GM12874 (cell line): ENCODE results near the gene RAPGEF3.

Experiments used
- TF ChIP-seq, protein P1 (sequence below): IDR thresholded peaks from 2 replicates; pipeline ENCODE4 v1.5.1; 2011; ENCODE audit warnings: low read depth, mild to moderate bottlenecking, control low read depth, low read length, moderate library complexity; ENCODE audit not compliant: insufficient read depth

Gene RAPGEF3

DNA sequence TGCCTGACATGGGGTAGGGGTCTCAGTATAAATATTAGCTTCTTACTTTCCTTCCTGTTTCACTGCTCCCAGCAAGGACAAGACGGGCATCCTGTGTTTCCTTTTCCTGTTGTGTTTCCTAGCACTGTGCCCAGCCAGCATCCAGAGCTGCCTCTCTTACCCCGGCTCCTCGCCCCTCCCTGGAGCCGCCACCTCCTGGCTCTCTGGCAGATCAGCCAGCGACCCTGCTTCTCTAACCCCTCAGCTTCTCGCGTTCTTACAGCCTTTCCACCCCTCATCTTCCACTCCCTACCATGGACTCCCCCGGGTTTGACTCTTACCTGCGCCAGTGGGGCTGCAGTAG, 43.2 kb upstream of the RAPGEF3 start:
- TF ChIP-seq, protein P1, sequence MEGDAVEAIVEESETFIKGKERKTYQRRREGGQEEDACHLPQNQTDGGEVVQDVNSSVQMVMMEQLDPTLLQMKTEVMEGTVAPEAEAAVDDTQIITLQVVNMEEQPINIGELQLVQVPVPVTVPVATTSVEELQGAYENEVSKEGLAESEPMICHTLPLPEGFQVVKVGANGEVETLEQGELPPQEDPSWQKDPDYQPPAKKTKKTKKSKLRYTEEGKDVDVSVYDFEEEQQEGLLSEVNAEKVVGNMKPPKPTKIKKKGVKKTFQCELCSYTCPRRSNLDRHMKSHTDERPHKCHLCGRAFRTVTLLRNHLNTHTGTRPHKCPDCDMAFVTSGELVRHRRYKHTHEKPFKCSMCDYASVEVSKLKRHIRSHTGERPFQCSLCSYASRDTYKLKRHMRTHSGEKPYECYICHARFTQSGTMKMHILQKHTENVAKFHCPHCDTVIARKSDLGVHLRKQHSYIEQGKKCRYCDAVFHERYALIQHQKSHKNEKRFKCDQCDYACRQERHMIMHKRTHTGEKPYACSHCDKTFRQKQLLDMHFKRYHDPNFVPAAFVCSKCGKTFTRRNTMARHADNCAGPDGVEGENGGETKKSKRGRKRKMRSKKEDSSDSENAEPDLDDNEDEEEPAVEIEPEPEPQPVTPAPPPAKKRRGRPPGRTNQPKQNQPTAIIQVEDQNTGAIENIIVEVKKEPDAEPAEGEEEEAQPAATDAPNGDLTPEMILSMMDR, result no peak

DNA sequence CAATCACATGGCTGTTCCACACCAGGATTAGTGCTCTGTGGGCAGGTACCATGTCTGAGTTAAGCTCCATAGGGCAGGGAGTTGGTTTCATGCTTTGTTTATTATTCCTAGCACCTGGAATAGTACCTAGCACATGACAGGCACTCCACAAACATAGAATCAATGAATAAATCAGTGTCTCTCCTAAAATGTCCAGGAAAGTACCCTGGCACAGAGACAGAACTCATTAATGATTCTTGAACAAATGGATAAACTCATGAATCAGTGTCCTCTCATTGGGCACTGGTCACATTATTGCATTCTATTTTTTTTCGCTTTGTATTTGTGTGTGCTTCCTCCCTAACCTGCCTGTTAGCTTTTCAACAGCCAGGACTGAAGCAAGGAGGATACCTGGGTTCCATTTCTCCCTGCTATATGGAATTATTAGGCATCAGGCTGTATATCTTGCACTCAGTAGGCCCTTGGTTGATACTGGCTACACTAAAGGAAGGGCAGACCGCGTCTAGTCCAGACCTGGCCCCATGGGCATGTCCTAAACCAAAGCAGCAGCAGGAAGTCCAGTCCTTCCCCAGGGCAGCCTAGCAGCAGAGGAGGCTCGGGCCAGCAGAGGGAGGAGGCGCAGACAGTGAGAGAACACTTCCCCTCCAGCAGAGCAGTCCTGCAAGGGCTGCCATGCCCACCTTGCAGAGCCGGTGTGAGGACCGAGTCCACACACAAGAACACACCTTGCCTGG, 42.7 kb upstream of the RAPGEF3 start:
- TF ChIP-seq, protein P1, result no peak

DNA sequence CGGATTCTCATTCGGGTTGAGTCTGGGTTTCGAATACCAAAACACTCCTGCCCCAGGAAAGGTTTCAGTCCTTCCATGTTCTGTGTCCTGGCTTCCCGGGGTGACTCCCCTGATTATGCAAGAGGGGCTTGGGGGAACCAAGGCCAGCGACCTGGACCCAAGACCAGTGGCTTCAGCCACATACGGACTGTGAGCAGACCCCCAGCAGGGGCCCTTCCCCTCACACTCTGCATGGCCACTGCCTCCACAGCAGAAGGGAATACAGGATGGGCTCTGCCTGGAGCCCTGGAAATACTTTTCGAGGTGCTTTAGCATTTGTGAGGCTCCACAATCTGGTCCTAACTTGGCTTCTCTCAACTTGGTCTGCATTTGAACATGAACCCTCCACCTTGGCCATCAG, 41.9 kb upstream of the RAPGEF3 start:
- TF ChIP-seq, protein P1, result no peak

DNA sequence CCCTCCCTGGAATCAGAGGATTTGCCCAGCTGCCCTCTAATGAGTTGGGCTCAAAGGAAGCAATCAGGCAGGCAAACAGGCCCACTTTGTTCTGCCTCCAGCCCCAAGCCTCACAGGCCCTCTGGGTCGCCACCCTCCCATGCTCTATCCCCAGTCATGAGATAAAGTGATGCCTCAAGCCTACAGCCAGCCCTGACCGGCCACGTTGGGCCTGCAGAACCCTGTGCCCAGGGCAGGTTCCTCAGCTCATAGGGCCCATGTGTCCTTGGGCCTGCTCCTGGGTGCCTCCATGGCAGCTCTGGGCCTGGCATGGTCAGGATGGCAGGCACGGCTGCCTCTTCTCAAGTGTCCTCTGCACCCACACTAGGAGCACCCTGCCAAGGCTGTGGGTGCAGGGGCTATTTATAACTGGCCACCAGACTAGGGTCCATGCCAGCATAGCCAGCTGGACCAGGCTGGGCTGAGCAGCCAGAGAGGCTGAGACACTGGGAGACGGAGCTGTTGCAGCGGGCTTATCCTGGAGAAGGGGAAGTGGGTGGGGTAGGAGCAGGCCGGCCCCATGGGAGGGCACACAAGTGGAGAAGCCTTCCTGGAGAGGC, 40.8 kb upstream of the RAPGEF3 start:
- TF ChIP-seq, protein P1, result no peak

DNA sequence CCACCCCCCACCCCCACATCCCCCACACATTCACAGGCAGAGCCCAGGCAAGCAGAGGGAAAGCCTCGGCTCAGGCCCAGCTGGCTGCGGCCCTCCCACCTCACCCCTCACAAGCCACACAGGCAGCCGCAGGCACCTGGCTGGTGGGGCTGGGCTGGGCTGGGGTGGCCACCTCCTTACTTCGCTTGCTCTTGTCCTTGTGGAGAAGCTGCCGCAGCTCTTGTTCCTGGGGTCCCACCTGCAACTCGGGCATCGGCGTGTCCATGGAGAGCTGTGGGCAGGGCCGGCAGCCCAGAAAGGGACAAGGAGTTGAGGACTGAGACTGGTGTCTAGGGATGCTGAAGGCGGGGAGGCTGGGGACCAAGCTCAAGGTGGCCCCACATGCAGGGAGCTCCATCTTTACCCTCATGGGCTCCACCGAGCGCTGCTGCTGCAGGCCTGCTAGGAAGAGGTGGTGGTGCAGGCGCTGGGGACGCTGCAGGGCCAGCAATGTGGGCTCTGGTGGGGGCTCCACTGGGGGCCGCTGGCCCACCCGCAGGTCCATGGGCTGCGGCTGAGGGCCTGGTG, 39.8 kb upstream of the RAPGEF3 start:
- TF ChIP-seq, protein P1, result no peak

DNA sequence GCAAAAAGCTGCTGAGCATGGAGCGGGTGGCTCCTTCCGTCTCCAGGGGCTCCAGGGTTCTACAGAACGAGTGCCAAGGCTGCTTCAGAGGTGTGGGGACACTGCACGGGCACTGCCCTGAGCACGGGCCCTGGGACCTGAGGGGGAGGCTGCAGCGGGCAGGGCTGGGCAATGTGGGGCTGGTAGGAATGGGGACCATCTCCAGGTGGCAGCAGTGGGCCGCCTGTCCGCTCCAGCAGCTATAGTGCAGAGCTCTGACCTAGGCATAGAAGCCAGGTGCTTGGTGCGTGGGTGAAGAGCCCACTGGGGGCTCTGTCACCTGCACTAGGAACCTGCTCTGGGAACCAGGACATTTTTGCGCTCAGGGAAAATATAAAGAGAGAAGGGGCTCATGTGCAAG, 38.8 kb upstream of the RAPGEF3 start:
- TF ChIP-seq, protein P1, result peak; percentile 68

DNA sequence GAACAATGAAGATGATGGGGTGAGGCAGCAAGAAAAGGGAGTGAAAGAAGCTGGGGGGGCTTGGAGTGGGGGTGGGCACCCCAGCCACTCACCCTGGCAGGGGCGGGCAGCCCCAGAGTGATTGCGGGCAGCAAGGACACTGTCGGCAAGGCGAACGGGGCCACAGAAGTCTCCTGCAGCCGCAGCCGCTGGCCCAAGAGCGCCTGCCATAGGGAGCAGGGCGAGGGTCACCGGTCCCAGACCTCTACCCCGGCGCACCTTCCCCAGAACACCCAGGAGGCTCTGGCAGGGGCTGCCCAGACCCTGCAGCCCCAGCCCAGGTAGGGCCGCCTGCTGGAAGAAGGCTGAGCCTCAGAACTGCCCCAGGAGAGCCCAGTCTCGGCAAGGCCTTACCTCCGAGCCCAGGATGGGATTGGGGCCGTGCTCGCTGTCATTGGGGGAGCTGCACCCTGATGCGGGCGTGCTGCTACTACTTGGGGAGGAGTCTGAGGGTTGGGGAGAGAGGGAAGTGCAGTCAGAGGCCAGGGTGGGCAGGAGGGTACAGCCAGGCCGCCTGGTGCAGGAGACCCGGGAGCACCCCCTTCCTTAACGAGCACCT, 37.2 kb upstream of the RAPGEF3 start:
- TF ChIP-seq, protein P1, result no peak
